Measurements from ENCODE around the gene ZDHHC14.
"Not testable (repeated sequence)": the region's sequence is repeated elsewhere in the genome, so short reads cannot be mapped to it uniquely, and the experiment has no call there.

Gene ZDHHC14

GRCh38 chr6:157579467-157580031 lies 198.6 kb downstream of the ZDHHC14 start:
- no peak for DNase-seq

GRCh38 chr6:157584036-157584435 lies 203.0 kb downstream of the ZDHHC14 start:
- DNase-seq, result no peak

GRCh38 chr6:157585274-157586087 lies 204.5 kb downstream of the ZDHHC14 start:
- no peak for DNase-seq

- no peak for DNase-seq
Observed at GRCh38 chr6:157586088-157586414, 205.1 kb downstream of the ZDHHC14 start.

- DNase-seq, result no peak
Observed at GRCh38 chr6:157586476-157587126, 205.6 kb downstream of the ZDHHC14 start.

GRCh38 chr6:157587127-157587926 lies 206.3 kb downstream of the ZDHHC14 start:
- DNase-seq, result no peak

- DNase-seq, result not testable (repeated sequence)
Observed at GRCh38 chr6:157590654-157591053, 209.7 kb downstream of the ZDHHC14 start.

GRCh38 chr6:157592541-157592940 lies 211.6 kb downstream of the ZDHHC14 start:
- no peak for DNase-seq

GRCh38 chr6:157592980-157593379 lies 212.0 kb downstream of the ZDHHC14 start:
- no peak for DNase-seq

GRCh38 chr6:157593596-157593995 lies 212.6 kb downstream of the ZDHHC14 start:
- no peak for DNase-seq

- DNase-seq, result no peak
Observed at GRCh38 chr6:157594292-157594691, 213.3 kb downstream of the ZDHHC14 start.

GRCh38 chr6:157595768-157596167 lies 214.8 kb downstream of the ZDHHC14 start:
- no peak for DNase-seq

- no peak for DNase-seq
Observed at GRCh38 chr6:157596461-157596860, 215.5 kb downstream of the ZDHHC14 start.

- DNase-seq, result no peak
Observed at GRCh38 chr6:157596886-157597285, 215.9 kb downstream of the ZDHHC14 start.

GRCh38 chr6:157597461-157598312 lies 216.7 kb downstream of the ZDHHC14 start:
- DNase-seq, result peak; percentile 54

- no peak for DNase-seq
Observed at GRCh38 chr6:157599191-157599590, 218.2 kb downstream of the ZDHHC14 start.

GRCh38 chr6:157600807-157601206 lies 219.8 kb downstream of the ZDHHC14 start:
- no peak for DNase-seq

GRCh38 chr6:157602521-157603295 lies 221.7 kb downstream of the ZDHHC14 start:
- no peak for DNase-seq

GRCh38 chr6:157603314-157603940 lies 222.4 kb downstream of the ZDHHC14 start:
- no peak for DNase-seq

GRCh38 chr6:157603971-157604370 lies 223.0 kb downstream of the ZDHHC14 start:
- no peak for DNase-seq

GRCh38 chr6:157604816-157605215 lies 223.8 kb downstream of the ZDHHC14 start:
- no peak for DNase-seq

Data from eye (tissue), 1 donor.